ENCODE results near the gene RCN1. TPM values are rescaled to one million over a fixed set of nuclear protein-coding genes. Genes with fewer than 3 reads are reported as not detected.

RCN1 gene
- total and polyA plus RNA-seq, 4 donors, result 35.9 to 58.1 (median 46.4) TPM

GRCh38 chr11:32152821-32153220, 61.9 kb downstream of the RCN1 start:
- Histone ChIP-seq H3K27me3 (ENCODE audit: control insufficient read depth in 4 of 4, insufficient read depth in 4 of 4, low read length in 3 of 4) (peaks cover 0 to 6% (median 1%) of the 10 kb centered on the region in 4 donors), H3K27ac (ENCODE audit: low read depth in 1 of 2, low read length in 2 of 2) (no peak overlapping the region), H3K4me3 (ENCODE audit: low read depth in 1 of 3, low read length in 3 of 3) (no peak overlapping the region), H3K36me3 (ENCODE audit: control insufficient read depth in 4 of 4, insufficient read depth in 3 of 4, low read depth in 1 of 4, low read length in 3 of 4) (no peaks in the 10 kb centered on the region), H3K4me1 (ENCODE audit: control insufficient read depth in 4 of 4, insufficient read depth in 4 of 4, low read length in 3 of 4) (no peaks in the 10 kb centered on the region), H3K9ac (ENCODE audit: low read depth in 1 of 2, low read length in 2 of 2) (no peak overlapping the region), H3K9me3 (ENCODE audit: control insufficient read depth in 4 of 4, low read length in 3 of 4) (no peaks in the 10 kb centered on the region)
- TF ChIP-seq ZBTB33 (IDR thresholded peaks at IDR 0.05) (no peak), RXRA (IDR thresholded peaks at IDR 0.05) (no peak), CTCF (IDR thresholded peaks at IDR 0.05; ENCODE audit: low read depth, low read length, missing input control) (no peak), JUND (IDR thresholded peaks at IDR 0.05) (no peak), NR2F2 (IDR thresholded peaks at IDR 0.05) (no peak), SP1 (IDR thresholded peaks at IDR 0.05) (no peak), MAX (IDR thresholded peaks at IDR 0.05) (no peak), REST (IDR thresholded peaks at IDR 0.05) (no peak), FOXA1 (IDR thresholded peaks at IDR 0.05) (no peak), RAD21 (IDR thresholded peaks at IDR 0.05) (no peak), HNF4G (IDR thresholded peaks at IDR 0.05) (no peak), TAF1 (conservative IDR thresholded peaks at IDR 0.05) (no peak)
- WGBS, result 39% methylated on average over 3 of the region's 3 CpGs
- no peak for DNase-seq (ENCODE audit: low spot score)

GRCh38 chr11:32153747-32154146, 62.9 kb downstream of the RCN1 start:
- H3K9me3 ChIP-seq (ENCODE audit: control insufficient read depth in 4 of 4, low read length in 3 of 4), result no peaks in the 10 kb centered on the region
- no peak for DNase-seq (ENCODE audit: low spot score)
- no peaks in the 10 kb centered on the region for H3K36me3 ChIP-seq (ENCODE audit: control insufficient read depth in 4 of 4, insufficient read depth in 3 of 4, low read depth in 1 of 4, low read length in 3 of 4)
- H3K9ac ChIP-seq (ENCODE audit: low read depth in 1 of 2, low read length in 2 of 2), result no peak overlapping the region
- peaks cover 0 to 6% (median 1%) of the 10 kb centered on the region in 4 donors for H3K27me3 ChIP-seq (ENCODE audit: control insufficient read depth in 4 of 4, insufficient read depth in 4 of 4, low read length in 3 of 4)
- 56% methylated on average over 1 of the region's 1 CpG for WGBS
- H3K4me1 ChIP-seq (ENCODE audit: control insufficient read depth in 4 of 4, insufficient read depth in 4 of 4, low read length in 3 of 4), result no peaks in the 10 kb centered on the region
- no peak overlapping the region for H3K4me3 ChIP-seq (ENCODE audit: low read depth in 1 of 3, low read length in 3 of 3)
- H3K27ac ChIP-seq (ENCODE audit: low read depth in 1 of 2, low read length in 2 of 2), result no peak overlapping the region
- TF ChIP-seq FOXA1 (IDR thresholded peaks at IDR 0.05), result no peak
- no peak for TF ChIP-seq YY1 (IDR thresholded peaks at IDR 0.05)
- TF ChIP-seq SP1 (IDR thresholded peaks at IDR 0.05), result no peak
- TF ChIP-seq FOXA2 (IDR thresholded peaks at IDR 0.05), result no peak
- no peak for TF ChIP-seq ZBTB33 (IDR thresholded peaks at IDR 0.05)
- no peak for TF ChIP-seq HNF4G (IDR thresholded peaks at IDR 0.05)
- no peak for TF ChIP-seq CTCF (IDR thresholded peaks at IDR 0.05; ENCODE audit: low read depth, low read length, missing input control)
- no peak for TF ChIP-seq TAF1 (conservative IDR thresholded peaks at IDR 0.05)
- TF ChIP-seq RAD21 (IDR thresholded peaks at IDR 0.05), result no peak
- no peak for TF ChIP-seq MAX (IDR thresholded peaks at IDR 0.05)
- no peak for TF ChIP-seq REST (IDR thresholded peaks at IDR 0.05)
- no peak for TF ChIP-seq NR2F2 (IDR thresholded peaks at IDR 0.05)
- no peak for TF ChIP-seq EGR1 (IDR thresholded peaks at IDR 0.05; ENCODE audit: low read depth in 2 of 2)
